HG03565 (cell line): ENCODE measurements around the gene RNF157.

Experiments
- ATAC-seq: cut with Tn5 transposase; IDR thresholded peaks from one replicate; pipeline ENCODE4 v1.9.1; 2021; ENCODE audit warnings: mild to moderate bottlenecking, moderate library complexity; ENCODE audit not compliant: unreplicated experiment

RNF157 gene

DNA sequence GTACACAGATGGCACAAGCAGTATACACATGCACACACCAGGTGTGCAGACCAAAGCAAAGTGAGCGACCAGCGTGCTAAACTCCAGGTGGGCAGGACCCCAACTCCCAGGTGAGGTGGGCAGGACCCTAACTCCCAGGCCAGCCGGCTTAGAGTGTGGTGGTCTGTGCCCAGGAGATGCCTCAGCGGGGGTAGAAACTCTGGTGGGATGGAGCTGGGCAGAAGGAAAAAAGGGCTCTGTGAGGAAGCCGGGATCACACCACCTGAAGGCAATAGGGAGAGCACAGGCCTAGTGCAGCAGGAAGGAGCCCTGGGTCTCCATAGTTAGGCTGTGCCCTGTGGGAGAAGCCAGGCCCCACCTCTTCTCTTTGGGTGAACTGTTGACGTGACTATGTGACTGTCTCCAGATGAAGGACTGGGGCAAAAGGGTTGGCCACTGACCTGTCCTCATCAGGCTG lies 97.7 kb downstream of the RNF157 start:
- no peak for ATAC-seq

DNA sequence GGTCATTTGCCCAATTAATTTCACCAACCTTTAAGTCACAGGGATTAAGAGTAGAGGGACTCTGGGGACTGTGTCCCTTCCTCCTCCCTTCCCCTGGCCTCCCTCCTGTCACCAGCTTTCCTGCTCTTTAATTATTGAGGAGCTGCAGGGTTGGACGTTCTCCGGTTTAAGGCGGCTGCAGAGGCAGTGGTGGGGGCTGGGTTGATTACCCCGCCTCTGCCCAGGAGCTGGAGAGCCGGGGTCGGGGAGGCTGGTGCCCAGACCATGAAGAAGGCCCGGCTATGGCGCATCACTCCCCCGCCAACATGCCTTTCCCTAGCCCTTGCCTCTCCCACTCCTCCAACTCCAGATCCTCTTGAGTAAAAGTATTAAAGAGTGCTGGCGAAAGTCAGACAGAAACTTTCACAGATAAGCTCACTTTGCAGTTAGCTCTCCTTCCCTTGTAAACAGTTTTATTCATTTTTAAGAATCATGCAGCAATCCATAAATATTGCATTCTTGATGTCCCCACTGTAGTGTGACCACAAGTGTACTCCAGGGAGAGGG lies 98.2 kb downstream of the RNF157 start:
- no peak for ATAC-seq

DNA sequence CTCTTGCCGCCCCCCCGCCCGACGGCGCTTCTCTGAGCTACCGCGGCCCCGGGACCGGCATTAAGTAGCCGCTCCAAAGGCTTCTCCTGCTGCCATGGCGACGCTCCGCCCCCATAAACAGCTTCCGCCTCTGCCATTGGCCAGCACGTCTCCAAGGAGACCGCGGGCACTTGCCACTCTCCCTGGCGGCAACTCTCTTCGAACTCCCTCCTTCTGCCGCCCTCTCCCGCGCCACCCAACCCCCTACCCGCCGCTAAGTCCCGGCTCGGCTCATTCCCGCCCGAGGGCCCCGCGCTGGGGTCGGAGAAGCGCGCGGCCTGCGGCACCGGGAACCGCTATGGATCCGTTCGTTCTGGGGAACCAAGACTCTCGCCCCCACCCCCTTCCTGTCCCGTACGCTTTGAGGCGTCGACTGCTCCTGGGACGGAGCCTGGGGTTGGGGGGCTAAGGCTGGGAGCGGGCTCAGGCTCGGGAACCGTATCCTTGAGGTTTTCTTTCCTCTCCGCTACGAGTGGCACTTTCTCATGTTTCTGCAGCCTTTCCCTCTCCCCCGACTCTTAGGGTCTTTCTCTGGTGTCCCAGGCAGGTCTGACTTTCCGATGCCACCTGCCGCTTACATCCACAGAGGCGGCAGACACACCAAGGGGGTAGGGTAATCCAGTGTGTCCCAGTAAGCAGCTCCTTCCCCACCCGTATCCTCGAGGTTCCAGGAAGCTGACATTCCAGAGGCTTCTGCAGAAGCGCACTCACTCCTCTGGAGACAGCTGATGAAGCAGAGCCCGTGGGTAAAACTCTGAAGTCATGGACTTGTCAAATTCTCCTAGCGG lies 98.9 kb downstream of the RNF157 start, which contains the start of gene FOXJ1:
Gene FOXJ1 (minus strand): TSS at position 34 of the 827 bp plus-strand sequence. CDS start 850 bp downstream, outside the sequence.
- ATAC-seq: peak; percentile 72

DNA sequence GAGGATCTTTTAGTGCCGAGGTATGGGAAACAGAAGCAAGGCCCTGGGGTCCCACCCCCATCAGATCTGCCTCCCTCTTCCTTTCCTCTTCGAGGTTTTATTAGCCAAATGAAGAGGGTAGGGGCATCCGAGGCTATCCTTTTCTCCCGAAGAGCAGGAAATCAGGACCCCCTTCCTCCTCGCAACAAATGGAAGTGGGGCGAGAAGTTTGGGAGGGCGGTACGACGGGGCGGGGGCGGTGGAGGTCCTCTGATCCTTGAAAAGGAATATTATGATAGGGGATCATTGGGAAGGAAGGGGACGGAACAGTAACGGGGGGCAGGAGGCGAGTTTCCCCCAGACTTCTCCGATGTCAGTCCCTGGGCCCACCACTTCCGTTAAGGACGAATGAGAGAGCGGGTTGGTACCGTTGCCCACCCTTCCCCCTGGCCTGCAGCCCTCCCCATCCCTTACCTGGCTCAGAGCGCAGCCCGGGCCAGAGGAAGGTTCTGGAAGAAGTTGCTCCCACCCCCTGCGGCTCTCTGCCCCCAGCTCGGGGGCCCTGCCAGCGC lies 99.6 kb downstream of the RNF157 start:
- ATAC-seq: no peak

DNA sequence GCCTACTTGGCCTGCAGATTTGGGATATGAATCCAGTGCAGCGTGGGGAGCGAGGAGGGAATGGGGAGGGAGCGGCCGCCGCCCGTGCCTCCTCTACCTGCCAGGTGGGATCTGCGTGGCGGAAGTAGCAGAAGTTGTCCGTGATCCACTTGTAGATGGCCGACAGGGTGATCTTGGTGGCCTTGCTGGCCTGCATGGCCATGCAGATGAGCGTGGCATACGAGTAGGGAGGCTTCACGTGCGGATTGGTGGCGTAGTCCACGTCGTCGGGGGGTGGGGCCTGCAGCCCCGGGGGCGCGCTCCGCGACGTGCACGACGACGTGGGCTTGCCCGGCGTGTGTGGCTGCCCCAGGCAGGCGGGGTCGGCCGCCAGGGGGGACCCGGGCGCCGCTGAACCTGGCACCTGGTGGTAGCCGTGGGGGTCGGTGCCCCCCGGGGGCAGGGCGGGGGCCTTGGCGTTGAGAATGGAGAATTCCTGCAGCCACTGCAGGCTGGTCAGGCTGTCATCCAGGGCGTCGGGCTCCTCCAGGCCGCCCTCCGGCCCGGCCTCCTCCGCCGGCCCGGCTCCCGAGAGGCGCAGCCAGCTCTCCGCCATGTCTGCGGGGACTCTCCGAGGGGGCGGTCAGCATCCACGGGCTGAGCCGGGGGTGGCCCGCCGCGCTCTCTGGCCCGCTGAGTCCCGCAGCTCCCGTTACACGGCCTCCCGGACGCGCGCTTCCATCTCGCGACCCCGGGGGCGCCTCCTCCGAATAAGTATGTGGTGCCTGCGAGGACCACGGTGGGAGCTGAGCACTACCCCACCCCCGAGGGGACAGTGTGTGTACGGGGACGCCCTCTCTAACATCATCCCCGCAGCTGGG lies 100.3 kb downstream of the RNF157 start:
- no peak for ATAC-seq

DNA sequence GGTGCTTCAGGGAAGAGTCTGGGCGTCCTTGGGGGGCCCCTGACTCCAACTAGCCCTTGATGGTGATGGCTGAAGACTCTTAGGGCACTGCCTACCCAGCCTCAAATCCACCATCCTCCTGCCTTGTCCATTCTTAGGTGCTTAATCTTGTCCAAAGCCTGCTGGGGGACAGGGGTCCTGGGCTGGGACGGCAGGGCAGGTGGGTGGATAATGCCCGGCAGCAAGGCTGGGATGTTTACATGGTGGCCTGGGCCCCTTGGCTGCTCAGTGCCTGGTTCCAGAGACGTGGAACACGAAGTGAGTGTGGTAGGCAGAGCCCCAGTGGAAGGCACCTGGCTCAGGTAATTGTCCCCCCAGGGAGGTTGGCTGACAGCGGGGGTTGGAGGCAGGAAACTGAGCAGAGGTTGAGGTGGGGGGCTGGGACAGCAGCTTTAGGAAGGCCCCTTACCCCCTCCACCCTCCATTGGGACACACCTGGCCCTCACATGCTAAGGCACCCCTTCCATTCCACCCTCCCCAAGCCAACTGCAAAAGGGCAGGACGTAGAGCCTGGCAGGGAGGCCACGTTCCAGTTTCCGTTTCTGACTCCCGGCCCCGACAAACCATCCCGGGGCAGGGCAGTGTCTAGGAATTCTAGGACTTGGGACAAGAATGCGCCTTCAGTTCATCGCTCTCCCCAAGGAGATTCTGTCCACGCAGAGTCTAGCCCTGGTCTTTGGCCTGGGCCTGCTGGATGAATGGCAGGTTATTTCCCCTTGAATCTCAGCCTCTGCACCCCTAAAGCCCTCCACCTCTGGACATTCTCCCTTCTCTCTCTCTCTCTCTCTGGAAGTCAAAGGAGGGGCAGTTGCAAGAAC lies 101.2 kb downstream of the RNF157 start:
- ATAC-seq: no peak

DNA sequence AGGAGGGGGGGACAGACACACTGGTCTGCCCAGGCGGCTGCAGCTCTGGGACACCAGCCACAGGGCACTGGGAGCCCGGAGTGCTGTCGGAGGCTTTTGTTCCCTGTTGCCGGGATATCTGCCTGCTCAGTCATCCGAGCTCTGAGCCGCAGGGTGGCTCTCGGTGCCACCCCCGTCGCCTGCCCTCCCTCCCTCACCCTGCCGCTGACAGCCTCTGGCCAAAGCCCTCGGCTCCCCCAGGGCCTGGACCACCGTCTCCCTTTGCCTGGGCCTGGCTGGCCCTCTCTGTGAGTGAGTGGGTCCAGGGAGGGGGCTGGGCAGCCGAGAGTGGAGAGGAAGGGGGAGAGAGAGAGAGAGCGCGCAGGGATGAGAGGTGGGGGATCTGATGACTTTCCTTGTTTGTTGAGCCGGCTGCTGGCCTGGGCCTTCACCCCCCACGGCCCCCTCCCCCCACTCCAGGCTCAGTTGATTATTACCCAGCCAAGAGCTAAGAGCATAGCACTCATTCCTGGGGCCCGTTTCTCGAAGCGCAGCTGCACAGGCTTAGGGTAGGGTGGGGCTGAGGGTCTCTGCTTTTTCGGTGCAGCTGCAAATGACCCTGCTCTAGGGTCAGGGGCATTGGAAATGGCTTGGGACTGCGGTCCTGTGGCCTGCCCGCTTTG lies 101.9 kb downstream of the RNF157 start:
- no peak for ATAC-seq

DNA sequence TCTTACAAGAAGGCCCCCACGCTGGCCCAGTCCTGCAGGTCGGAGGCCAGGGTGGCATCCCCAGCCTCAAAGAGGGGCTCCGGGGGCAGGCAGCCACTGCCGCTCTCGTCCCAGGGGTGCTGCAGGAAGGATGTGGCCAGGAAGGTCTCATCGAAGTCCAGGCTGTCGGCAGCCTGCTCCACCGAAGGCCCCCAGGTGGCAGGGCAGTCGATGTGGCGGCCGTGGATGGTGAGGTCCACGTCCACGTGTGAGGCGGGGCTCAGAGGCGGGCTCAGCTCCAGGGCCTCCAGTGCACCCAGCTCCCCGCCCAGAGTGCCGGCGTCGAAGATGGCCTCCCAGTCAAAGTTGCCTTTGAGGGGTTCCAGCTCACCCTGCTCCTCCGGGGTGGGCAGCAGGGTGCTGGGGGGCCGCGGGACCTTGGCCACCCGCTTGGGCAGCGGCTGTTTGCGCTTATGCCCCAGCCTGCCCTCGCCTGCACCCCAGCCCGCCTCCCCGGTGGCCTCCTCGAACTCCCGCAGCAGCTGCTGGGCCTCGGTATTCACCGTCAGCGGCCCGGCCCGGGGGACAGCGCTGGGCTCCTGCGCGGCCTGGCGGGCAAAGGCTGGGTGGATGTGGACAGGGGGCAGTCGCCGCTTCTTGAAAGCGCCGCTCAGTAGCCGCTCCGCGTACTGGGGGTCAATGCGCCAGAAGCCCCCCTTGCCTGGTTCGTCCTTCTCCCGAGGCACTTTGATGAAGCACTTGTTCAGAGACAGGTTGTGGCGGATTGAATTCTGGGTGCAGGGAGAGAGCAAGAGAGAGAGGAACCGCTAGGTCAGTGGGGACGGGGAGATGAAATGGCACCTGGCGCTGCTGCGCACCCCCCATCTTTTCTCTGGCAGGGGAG lies 102.7 kb downstream of the RNF157 start:
- no peak for ATAC-seq

DNA sequence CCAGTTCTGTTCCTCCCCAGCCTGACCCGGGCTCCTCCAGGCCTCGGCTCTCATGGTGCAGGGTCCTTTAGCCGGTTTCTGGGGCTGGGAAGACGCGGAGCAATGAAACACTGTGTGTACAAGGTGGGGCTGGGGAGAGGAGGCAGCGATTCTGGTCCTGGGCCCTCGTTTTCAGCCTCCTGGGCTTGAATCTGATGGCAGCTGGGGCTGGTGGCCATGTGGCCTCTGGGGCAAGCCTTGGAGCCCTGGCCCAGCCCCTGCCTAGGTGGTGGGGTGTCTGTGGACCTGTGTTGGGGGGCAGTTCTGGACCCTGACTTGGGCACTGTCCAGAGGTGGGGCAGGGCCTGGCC lies 103.3 kb downstream of the RNF157 start:
- ATAC-seq: no peak

DNA sequence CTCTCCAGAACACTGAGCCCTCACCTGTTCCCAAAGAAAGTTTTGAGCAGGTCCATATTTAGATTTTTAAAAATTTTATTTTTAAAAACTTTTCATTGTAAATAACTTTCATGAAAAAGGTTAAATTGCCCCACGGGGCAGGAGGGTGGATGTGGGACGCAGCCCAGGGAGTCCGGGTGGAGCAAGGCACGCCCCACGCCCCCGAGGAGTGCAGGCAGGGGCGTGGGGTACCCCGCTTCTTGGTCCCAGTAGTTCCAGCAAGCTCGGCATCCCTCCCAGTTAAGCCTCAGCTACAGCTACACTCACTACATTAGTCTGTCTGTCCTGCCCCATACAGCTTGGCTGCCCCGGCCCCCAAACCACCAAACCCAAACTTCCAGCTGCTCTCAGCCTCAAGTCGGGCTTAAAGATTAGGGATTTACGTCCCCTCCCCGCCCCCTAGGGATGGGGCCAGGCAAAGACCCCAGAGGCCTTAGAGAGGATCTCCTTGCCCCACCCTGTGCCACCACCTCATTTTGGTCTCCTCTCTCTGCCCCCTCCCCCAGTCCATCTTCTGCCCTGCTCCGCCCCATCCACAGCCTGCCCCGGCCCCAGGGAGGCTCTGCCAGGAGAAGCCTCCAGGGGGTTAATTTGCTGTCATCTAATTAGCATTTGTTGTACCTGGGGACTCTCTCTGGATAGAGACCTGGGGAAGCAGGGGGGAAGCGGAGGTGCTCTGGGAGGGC lies 103.9 kb downstream of the RNF157 start:
- no peak for ATAC-seq

DNA sequence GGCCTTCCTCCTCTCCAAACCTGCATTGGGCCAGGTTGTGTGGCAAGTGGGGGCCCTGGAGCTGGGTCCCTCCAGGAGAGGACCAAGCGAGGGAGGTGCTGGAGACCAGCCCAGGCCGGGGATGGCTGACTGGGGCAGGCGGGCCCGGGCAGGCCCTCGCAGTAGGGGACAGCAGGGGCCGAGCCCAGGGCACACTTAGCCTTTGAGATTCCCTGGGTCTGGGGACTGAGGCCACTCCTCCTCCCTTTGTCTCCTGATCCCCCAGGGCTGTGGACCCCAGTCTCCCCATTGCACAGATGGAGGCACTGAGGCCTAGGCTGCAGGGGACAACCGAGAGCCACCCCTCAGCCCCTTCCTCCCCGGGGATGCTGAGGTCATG lies 104.5 kb downstream of the RNF157 start:
- no peak for ATAC-seq

DNA sequence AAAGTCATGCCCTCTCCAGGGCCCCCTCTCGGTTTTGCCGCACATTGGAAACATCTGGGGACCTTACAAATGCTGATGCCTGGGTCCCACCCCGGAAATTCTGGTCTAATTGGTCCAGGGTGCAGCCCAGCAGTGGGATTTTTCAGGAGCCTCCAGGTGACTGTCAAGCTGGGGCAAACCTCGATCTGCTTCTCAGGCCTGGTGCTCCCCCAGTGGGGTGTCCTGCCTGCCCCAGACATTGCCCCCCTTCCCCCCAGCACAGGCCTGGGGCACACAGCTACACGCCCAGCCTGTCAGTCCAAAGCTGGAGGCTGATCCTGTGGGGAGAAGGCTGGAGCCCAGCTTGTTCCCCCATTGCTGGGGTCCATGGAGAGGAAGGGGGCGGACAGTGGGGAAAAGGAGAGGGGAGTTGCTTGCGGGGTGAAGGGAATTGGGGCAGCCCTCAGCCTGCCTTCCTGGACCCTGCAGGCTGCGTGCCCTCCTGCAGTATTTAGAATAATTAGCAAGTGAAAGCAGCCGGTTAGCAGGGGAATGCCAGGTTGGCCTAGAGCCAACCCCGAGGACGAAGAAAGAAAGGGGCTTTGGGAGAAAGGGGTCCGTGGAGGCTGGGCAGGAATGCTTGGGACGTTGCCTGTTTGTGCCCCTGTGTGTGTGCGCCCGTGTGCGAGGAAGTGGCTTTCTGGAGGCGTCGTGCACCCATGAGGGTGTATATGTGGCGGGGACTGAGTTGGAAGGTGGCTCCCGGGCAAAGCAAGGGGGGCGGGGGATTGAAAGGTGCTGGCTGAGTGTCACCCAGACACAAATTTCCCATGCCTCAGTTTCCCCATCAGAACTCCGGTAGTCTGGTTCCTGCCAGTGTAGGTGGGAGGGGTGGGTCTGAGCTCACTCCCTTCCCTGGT lies 105.1 kb downstream of the RNF157 start:
- ATAC-seq: no peak

DNA sequence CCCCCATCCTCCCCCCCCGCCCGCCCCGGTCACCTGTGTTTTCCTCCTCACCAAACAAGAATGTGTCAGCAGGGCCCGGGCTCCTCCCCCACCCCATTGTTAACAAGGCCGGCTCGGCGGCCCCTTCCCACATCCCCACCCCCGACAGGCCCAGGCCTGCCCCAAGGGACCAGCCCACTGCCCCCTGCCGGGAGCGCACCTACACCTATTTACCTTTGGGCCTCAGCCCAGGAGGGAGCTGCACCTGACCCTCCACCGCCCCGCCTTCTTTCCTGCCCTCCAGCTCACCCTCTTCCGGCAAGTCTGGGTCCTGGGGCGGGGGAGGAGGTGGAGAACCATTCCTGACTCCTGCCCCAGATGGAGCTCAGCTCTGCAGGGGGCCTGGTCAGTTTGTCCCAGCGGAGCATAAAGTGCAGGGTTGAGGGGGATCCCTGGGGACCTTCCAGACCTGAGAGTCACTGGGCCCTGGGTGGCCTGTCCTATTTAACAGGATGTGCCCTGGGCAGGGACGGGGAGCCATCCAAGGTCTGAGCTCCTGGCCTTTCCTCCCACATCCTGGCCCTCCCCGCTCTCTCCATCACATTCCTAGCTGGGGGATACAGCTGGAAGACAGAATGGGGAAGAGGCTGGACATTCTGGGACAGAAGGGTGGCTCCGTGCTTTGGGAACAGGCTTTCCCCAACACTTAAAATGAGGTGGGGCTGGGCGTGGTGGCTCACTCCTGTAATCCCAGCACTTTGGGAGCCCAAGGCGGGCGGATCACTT lies 107.5 kb downstream of the RNF157 start:
- no peak for ATAC-seq

DNA sequence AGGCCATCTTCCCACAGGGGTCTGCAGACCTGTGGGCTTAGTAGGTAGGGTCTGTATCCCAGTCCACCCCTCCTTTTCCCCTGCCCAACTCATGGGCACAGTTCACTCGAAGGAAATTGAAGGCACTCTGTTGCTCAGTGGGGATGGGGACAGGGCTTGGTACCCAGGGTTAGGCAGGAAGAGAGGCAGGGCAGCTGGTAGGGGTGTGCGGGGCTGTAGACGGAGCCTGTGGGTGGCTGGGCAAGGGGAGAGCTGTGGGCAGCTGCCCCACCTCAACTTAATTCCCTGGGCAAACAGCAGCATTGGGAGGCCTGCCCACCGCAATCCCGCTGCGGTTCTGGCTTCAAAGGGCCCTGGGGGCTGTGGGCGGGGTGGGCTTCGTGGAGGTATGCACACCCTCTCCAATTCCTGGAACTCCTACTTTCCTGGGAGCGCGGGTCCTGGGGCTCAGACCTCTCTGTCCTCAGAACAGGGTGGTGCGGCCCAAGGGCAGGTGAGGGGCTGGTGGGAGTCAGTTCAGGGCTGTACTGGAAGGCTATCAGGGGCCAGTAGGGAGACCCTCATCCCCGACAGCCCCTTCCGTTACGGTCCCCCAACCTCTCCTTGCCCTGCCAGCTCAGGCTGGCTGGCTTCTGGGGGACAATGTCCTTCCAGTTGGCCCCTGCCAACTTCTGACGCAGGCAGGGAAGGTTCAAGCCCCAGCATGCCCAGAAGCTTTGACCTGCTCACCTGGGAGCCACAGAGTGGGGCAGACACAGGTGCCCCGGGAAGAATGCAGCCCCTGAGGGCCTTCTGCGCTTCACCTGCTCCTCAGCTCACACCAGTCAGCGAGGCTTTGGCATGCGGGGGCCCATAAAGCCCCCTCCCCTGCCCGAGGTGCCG lies 108.4 kb downstream of the RNF157 start:
- ATAC-seq: no peak

DNA sequence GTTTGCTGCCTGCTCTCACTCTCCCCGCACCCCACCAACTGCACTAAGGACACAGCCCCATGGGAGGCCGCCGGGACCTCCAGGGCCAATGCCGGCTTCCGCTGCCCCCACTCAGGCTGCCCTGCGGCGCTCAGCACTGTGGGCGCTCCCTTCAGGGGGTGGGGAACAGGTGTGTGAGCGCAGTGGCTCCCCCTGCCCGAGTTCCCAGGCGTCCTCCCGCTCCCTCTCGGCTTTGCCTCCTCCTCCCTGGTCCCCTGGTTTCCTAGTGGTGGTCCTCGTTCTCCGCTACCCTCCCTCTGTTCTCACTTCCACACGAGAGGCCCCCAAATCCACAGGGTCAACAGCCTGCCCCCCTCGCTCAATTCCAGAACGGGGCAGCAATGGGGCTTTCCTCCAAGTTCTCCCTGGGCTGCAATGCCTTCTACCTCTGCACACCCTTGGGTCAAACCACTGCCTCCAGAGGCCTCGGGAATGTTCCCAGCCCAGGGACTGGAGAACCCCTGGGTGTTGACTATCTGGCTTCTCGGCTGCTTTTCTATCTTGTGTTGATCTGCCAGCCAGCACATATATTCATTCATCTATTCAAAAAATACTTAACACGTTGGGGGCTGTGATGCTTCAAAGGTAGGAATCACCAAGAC lies 109.1 kb downstream of the RNF157 start:
- no peak for ATAC-seq
